ENCODE data around the gene AHSA1.

- no peak for TF ChIP-seq CTCF (conservative IDR thresholded peaks at IDR 0.05)
- TF ChIP-seq EZH2 (IDR thresholded peaks at IDR 0.05; ENCODE audit: low read depth) = no peak
These were observed 53.7 kb downstream of the AHSA1 start for GRCh38 chr14:77511486-77512162.
